Epithelial cell of esophagus (primary cell): Measurements from ENCODE around the gene RPGR.
A peak's percentile ranks its signal among the peaks of the same experiment; 100 is the strongest.

Experiments
- DNase-seq: peaks from one replicate; pipeline ENCODE4 v3.0.0; 2010; ENCODE audit warnings: low read depth
- H3K4me3 ChIP-seq: 2 replicates; pipeline ENCODE4 v1.5.1; 2011; ENCODE audit warnings: mild to moderate bottlenecking, low read length, control low read depth
- TF ChIP-seq, protein P1 (sequence below): IDR thresholded peaks from 2 replicates; pipeline ENCODE4 v1.5.1; 2011; ENCODE audit warnings: low read depth, mild to moderate bottlenecking, low read length, control low read depth, inconsistent platforms; ENCODE audit not compliant: insufficient read depth; ENCODE audit errors: missing control alignments

The RPGR gene

DNA sequence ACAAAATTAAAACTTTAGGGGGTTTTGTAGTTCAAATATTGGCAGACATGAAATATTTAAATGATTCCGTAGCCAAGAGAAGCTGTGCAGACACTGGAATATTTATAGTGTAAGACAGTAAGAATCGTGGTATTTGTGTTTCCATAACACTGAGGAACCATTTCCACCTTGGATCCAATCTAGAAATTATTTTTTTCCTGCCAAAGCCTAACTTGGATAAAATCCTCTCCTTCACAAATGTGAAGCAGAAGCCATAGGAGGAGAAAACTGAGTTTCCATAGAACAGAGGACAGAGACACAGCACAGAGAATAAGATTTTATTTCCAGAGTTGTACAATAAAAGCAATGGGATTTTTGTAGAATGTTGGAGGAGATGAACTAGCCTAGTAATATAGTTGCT is 86.8 kb downstream of the RPGR start:
- TF ChIP-seq, protein P1, sequence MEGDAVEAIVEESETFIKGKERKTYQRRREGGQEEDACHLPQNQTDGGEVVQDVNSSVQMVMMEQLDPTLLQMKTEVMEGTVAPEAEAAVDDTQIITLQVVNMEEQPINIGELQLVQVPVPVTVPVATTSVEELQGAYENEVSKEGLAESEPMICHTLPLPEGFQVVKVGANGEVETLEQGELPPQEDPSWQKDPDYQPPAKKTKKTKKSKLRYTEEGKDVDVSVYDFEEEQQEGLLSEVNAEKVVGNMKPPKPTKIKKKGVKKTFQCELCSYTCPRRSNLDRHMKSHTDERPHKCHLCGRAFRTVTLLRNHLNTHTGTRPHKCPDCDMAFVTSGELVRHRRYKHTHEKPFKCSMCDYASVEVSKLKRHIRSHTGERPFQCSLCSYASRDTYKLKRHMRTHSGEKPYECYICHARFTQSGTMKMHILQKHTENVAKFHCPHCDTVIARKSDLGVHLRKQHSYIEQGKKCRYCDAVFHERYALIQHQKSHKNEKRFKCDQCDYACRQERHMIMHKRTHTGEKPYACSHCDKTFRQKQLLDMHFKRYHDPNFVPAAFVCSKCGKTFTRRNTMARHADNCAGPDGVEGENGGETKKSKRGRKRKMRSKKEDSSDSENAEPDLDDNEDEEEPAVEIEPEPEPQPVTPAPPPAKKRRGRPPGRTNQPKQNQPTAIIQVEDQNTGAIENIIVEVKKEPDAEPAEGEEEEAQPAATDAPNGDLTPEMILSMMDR: no peak
- no peak overlapping the region for H3K4me3 ChIP-seq

DNA sequence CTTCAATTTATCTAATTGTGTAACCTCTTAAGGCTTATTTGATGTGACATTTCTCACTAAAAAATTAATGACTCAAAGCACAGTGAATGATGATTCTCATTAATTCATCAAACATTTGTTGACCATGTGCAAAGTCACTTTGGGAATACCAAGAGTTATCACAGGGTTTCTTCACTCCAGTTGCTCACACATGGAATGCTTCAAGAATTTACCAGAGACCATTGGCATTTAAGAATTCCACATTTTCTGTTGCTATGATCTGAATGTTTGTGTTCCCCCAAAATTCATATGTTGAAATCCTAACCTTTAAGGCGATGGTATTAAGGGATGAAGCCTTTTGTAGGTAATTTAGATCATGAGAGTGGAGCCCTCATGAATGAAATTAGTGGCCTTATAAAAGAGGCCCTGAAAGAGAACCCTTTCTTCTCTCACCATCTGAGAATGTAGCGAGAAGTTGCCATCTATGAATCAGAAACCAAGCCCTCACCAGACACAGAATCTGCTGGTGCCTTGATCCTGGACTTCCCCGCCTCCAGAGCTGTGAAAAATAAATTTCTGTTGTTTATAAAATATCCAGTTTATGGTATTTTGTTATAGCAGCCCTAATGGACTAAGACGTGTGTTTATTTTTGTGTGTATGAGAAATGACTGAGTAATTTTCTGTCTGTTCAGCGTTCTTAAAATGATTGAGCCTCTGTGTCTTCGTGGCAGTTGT is 90.3 kb downstream of the RPGR start:
- no peak for DNase-seq
- TF ChIP-seq, protein P1: no peak

More for the DNA sequence above, 86.8 kb downstream of the RPGR start:
- DNase-seq: no peak

DNA sequence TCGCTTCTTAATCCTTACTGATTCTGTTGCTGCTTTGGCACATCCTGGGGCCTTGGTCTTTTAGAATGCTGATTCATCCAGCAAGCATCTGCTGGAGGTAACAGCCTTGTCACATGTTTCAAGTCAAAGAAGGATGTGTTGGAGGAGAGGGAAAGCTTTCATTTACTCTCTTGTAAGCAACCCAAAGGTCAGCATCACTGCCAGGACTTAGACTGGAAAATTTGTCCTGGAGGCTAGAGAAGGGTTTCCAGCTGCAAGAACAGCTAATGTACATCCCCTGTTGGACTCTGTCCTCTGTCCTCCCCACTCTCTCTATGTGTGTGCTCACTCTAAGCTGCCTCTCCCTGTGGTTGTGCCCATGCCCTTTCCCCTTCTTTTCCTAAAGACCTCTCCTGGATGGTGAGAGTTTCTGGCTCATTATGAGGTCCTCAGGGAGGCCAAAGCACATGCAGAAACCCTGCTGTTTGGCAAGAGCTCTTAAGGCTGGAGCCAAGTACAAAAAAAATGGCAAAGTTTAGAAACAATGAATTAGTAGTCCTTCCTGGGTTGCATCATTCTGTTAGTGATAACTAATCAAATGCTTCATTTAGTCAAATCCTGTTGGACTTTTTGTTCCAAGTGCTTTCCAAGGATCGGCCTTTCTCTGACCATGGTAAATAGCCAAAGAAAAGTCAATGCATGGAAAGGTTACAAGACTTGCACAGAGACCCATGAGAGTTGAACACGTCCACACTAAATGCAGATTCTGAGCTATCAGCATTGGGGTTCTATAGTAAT is 93.2 kb downstream of the RPGR start:
- DNase-seq: peak; percentile 53
- TF ChIP-seq, protein P1: no peak
- H3K4me3 ChIP-seq: no peak overlapping the region

More for the DNA sequence above, 90.3 kb downstream of the RPGR start:
- no peak overlapping the region for H3K4me3 ChIP-seq

DNA sequence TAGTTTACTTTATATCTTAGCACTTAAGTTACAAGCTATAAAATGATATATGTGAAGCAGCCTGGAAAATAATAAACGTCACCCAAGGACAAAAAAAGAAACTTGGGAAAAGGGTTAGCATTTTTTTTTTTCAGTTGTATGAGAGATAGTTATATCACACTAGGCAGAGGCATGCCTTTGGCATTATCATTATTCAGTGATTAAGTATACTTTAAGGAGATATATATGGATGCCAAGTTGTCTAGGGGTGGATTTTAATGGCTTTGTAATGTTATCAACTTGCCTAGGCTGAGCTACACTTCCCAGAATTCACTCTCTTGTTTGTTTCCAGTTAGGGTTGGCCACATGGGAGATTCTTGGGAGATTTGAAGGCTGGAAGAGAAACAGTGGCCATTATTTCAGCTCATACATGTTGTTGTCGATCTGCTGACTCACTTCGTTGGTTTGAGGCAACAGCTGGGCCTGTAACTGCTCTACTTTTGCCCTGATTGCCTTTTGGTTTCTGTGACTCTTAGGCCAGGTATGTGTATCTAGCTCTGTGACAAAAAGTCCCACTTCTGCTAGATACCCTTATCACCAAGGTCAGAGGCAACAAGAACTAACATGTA is 95.1 kb downstream of the RPGR start:
- TF ChIP-seq, protein P1: no peak
- DNase-seq: peak; percentile 62
- H3K4me3 ChIP-seq: no peak overlapping the region

DNA sequence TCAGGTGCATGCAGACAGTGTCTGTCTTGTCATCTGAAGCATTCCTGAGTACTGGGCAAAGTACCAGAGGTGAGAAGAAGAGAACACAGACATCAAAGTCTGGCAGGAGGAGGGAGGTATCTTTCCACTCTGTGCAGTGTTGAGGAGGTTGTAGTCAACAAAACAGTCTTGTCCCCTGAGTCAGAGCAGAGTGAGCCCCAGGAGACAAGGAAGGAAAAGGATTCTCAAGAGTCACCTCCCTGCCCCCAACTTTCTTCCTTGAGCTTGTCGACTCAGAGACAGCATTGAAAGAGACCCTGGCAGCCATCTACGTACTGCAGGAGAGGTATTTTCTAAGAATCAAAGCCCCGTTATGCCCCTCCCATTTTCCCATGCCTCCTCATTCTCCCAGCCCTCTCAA is 102.2 kb downstream of the RPGR start:
- TF ChIP-seq, protein P1: no peak

DNA sequence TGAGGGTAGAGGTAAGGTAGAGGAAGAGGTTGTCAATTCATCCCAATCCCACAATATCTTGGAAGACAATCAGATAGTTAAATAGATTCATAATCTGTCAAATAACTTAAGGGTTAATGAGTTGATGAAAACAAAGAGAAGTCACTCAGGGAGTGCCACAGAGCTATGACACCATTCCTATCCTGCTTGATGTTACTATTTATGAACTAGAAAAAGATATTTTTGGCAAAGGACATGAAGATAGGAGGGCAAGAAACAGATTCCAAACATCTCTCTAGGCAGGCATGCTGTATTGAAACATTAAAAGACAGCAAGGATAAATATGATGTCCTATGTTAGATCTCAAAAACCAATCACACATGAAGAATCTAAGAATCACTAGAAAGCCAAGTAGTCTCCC is 103.1 kb downstream of the RPGR start:
- H3K4me3 ChIP-seq: no peak overlapping the region
- no peak for DNase-seq
- TF ChIP-seq, protein P1: no peak

More for the DNA sequence above, 102.2 kb downstream of the RPGR start:
- peak; percentile 39 for DNase-seq
- H3K4me3 ChIP-seq: no peak overlapping the region
